RWPE2 (cell line): ENCODE data around the gene PATJ.

Experiments used
- ATAC-seq: fragments of 200-7000 bp; cut with Tn5 transposase; 3 replicates; pipeline ENCODE4 v1.9.1; 2021; ENCODE audit warnings: low read depth
- DNase-seq: peaks from one replicate; pipeline ENCODE4 v3.0.0-alpha.2; 2020; ENCODE audit warnings: low spot score
- H3K27ac ChIP-seq: fragments of 450-650 bp; 2 replicates; pipeline ENCODE4 v1.5.1; 2017; ENCODE audit warnings: mild to moderate bottlenecking; ENCODE audit not compliant: poor library complexity, severe bottlenecking
- H3K27me3 ChIP-seq: fragments of 250-450 bp; sonication (Bioruptor Pico); 2 replicates; pipeline ENCODE4 v1.5.1; 2021; ENCODE audit warnings: mild to moderate bottlenecking, moderate library complexity; ENCODE audit not compliant: insufficient read depth, poor library complexity, severe bottlenecking
- H3K36me3 ChIP-seq: fragments of 250-450 bp; sonication (Bioruptor Pico); 2 replicates; pipeline ENCODE4 v1.5.1; 2020; ENCODE audit warnings: low read depth, mild to moderate bottlenecking, moderate library complexity
- H3K4me1 ChIP-seq: fragments of 250-450 bp; sonication (Bioruptor Pico); 2 replicates; pipeline ENCODE4 v1.5.1; 2021; ENCODE audit warnings: mild to moderate bottlenecking, moderate library complexity; ENCODE audit not compliant: insufficient read depth, poor library complexity, severe bottlenecking
- H3K4me3 ChIP-seq: fragments of 250-450 bp; sonication (Bioruptor Pico); 2 replicates; pipeline ENCODE4 v1.5.1; 2021; ENCODE audit warnings: mild to moderate bottlenecking, moderate library complexity; ENCODE audit not compliant: severe bottlenecking
- H3K9me3 ChIP-seq: fragments of 250-450 bp; sonication (Bioruptor Pico); 2 replicates; pipeline ENCODE4 v1.5.1; 2021; ENCODE audit warnings: mild to moderate bottlenecking, moderate library complexity; ENCODE audit not compliant: severe bottlenecking
- CTCF ChIP-seq: fragments of 450-650 bp; IDR thresholded peaks from one replicate; pipeline ENCODE4 v1.5.1; 2017; ENCODE audit warnings: mild to moderate bottlenecking, moderate library complexity; ENCODE audit not compliant: poor library complexity, severe bottlenecking

The PATJ gene

GRCh38 chr1:62082456-62083363 is 340.4 kb downstream of the PATJ start:
- no peaks in the 10 kb centered on the region for H3K27me3 ChIP-seq
- no peaks in the 10 kb centered on the region for H3K4me1 ChIP-seq
- peaks cover 36% of the 10 kb centered on the region for H3K36me3 ChIP-seq
- DNase-seq (no peak), ATAC-seq (peak; percentile 83)
- H3K9me3 ChIP-seq = no peaks in the 10 kb centered on the region
- TF ChIP-seq CTCF = peak; percentile 96
- no peak overlapping the region for H3K4me3 ChIP-seq
- no peak overlapping the region for H3K27ac ChIP-seq

GRCh38 chr1:62084310-62084890 is 342.1 kb downstream of the PATJ start:
- H3K27me3 ChIP-seq = no peaks in the 10 kb centered on the region
- no peak for ATAC-seq
- peaks cover 36% of the 10 kb centered on the region for H3K36me3 ChIP-seq
- H3K9me3 ChIP-seq = no peaks in the 10 kb centered on the region
- no peak overlapping the region for H3K4me3 ChIP-seq
- H3K27ac ChIP-seq = no peak overlapping the region
- H3K4me1 ChIP-seq = no peaks in the 10 kb centered on the region
- no peak for DNase-seq
- TF ChIP-seq CTCF = no peak

GRCh38 chr1:62088439-62088838 is 346.2 kb downstream of the PATJ start:
- Histone ChIP-seq H3K4me1 (peaks cover 8% of the 10 kb centered on the region), H3K9me3 (no peaks in the 10 kb centered on the region), H3K27me3 (no peaks in the 10 kb centered on the region), H3K36me3 (peaks cover 21% of the 10 kb centered on the region), H3K27ac (no peak overlapping the region), H3K4me3 (no peak overlapping the region)
- ATAC-seq = no peak
- no peak for TF ChIP-seq CTCF
- DNase-seq = no peak

- DNase-seq (no peak), ATAC-seq (no peak)
- Histone ChIP-seq H3K4me1 (peaks cover 9% of the 10 kb centered on the region), H3K36me3 (peaks cover 12% of the 10 kb centered on the region), H3K27me3 (no peaks in the 10 kb centered on the region), H3K27ac (no peak overlapping the region), H3K9me3 (no peaks in the 10 kb centered on the region), H3K4me3 (no peak overlapping the region)
- TF ChIP-seq CTCF = no peak
Measured at GRCh38 chr1:62089570-62089969, 347.3 kb downstream of the PATJ start.

- TF ChIP-seq CTCF = no peak
- DNase-seq (no peak), ATAC-seq (no peak)
- H3K4me1 ChIP-seq = peaks cover 9% of the 10 kb centered on the region
- no peak overlapping the region for H3K27ac ChIP-seq
- H3K27me3 ChIP-seq = no peaks in the 10 kb centered on the region
- H3K4me3 ChIP-seq = no peak overlapping the region
- peaks cover 9% of the 10 kb centered on the region for H3K36me3 ChIP-seq
- H3K9me3 ChIP-seq = no peaks in the 10 kb centered on the region
Measured at GRCh38 chr1:62090016-62090415, 347.7 kb downstream of the PATJ start.
